D721Med (cell line): Measurements from ENCODE around the gene MDM2.

Experiments
- DNase-seq: peaks from one replicate; pipeline ENCODE4 v3.0.0; 2011; ENCODE audit warnings: low spot score; ENCODE audit not compliant: insufficient read length
- FAIRE-seq: peaks from 2 replicates; lab custom pipeline; 2011; peaks lifted over from hg19 to GRCh38; lab: Jason Lieb, UNC
- CTCF ChIP-seq: IDR thresholded peaks from 2 replicates; pipeline ENCODE4 v1.5.1; 2012; ENCODE audit warnings: mild to moderate bottlenecking, control low read depth; ENCODE audit not compliant: insufficient read depth; ENCODE audit errors: missing control alignments

The MDM2 gene

GRCh38 chr12:68831751-68832503 lies 23.9 kb downstream of the MDM2 start:
- no peak for TF ChIP-seq CTCF
- DNase-seq (no peak), FAIRE-seq (no peak)

- TF ChIP-seq CTCF, result no peak
- FAIRE-seq, result no peak
- DNase-seq, result no peak
Measured at GRCh38 chr12:68832504-68832867, 24.5 kb downstream of the MDM2 start.

- FAIRE-seq, result no peak
- no peak for TF ChIP-seq CTCF
- DNase-seq, result no peak
Measured at GRCh38 chr12:68833508-68833907, 25.5 kb downstream of the MDM2 start.

GRCh38 chr12:68835333-68835908 lies 27.4 kb downstream of the MDM2 start:
- no peak for FAIRE-seq
- no peak for DNase-seq
- no peak for TF ChIP-seq CTCF

- no peak for FAIRE-seq
- no peak for TF ChIP-seq CTCF
- no peak for DNase-seq
Measured at GRCh38 chr12:68837215-68837614, 29.2 kb downstream of the MDM2 start.

- no peak for TF ChIP-seq CTCF
- DNase-seq (no peak), FAIRE-seq (no peak)
Measured at GRCh38 chr12:68838046-68838886, 30.3 kb downstream of the MDM2 start.
